Suprapubic skin (tissue), 4 donors: ENCODE measurements around the gene OR6A2. TPM values are rescaled to one million over a fixed set of nuclear protein-coding genes. Genes with fewer than 3 reads are reported as not detected.

Experiments used
- DNase-seq, 2 donors: peaks; one replicate each; pipeline ENCODE4 v3.0.0-alpha.2; 2019; ENCODE audit warnings: low spot score in 2 of 2
- H3K27ac ChIP-seq: fragments of 200-600 bp; sonication (generic); one replicate; pipeline ENCODE4 v1.5.1; 2019
- H3K27me3 ChIP-seq: fragments of 200-600 bp; sonication (generic); one replicate; pipeline ENCODE4 v1.5.1; 2019
- H3K36me3 ChIP-seq: fragments of 200-600 bp; sonication (generic); one replicate; pipeline ENCODE4 v1.5.1; 2019
- H3K4me1 ChIP-seq: fragments of 200-600 bp; sonication (generic); one replicate; pipeline ENCODE4 v1.5.1; 2019
- H3K4me3 ChIP-seq: fragments of 200-600 bp; sonication (generic); one replicate; pipeline ENCODE4 v1.5.1; 2019; ENCODE audit warnings: mild to moderate bottlenecking
- H3K9me3 ChIP-seq: fragments of 200-600 bp; sonication (generic); one replicate; pipeline ENCODE4 v1.5.1; 2019
- CTCF ChIP-seq, 2 donors: fragments of 200-600 bp in 1 of 2; fragments of 450-650 bp in 1 of 2; sonication (generic) in 1 of 2; IDR thresholded peaks; one replicate each; pipeline ENCODE4 v1.5.1; 2016 to 2019; ENCODE audit warnings: antibody characterized with exemption in 2 of 2, mild to moderate bottlenecking in 1 of 2, moderate library complexity in 1 of 2
- EP300 ChIP-seq: sonication (generic); formaldehyde crosslinking; IDR thresholded peaks from one replicate; pipeline ENCODE4 v1.6.1; 2017; ENCODE audit warnings: antibody characterized with exemption
- POLR2A ChIP-seq, 2 donors: fragments of 450-650 bp; IDR thresholded peaks; one replicate each; pipeline ENCODE4 v1.6.1; 2017; ENCODE audit warnings: antibody characterized with exemption in 2 of 2, mild to moderate bottlenecking in 2 of 2, moderate library complexity in 2 of 2
- POLR2AphosphoS5 ChIP-seq, 3 donors: sonication (generic); formaldehyde crosslinking; IDR thresholded peaks; one replicate each; pipeline ENCODE4 v1.6.1; 2017; ENCODE audit warnings: antibody characterized with exemption in 3 of 3
- WGBS: methylation state at CpG from one replicate; pipeline ENCODE4 v1.1.5; 2018; 5-methylcytosine and 5-hydroxymethylcytosine counted together
- total RNA-seq, 4 donors: library from RNA; depleted of rRNA; stranded (reverse); fragments of >200 nt; gene quantifications; one replicate each; pipeline ENCODE4 v1.1.0, GENCODE V29; 2016

The OR6A2 gene
- total RNA-seq, 4 donors from 2014 or later: 0.72 TPM; not detected in 3

GRCh38 chr11:6833356-6833755 is 33.9 kb upstream of the OR6A2 start:
- Histone ChIP-seq H3K36me3 (no peaks in the 10 kb centered on the region), H3K4me3 (no peak overlapping the region), H3K27me3 (no peaks in the 10 kb centered on the region), H3K4me1 (no peaks in the 10 kb centered on the region), H3K27ac (no peak overlapping the region), H3K9me3 (no peaks in the 10 kb centered on the region)
- WGBS: 75% methylated on average over 6 of the region's 6 CpGs
- no peak for DNase-seq
- TF ChIP-seq CTCF (IDR thresholded peaks at IDR 0.05): no peak
- no peak for TF ChIP-seq POLR2A (IDR thresholded peaks at IDR 0.05)
- TF ChIP-seq EP300: no peak
- no peak for TF ChIP-seq POLR2AphosphoS5 (IDR thresholded peaks at IDR 0.05)

- WGBS: 96% methylated on average over 1 of the region's 1 CpG
- TF ChIP-seq EP300: no peak
- no peak for TF ChIP-seq POLR2AphosphoS5 (IDR thresholded peaks at IDR 0.05)
- no peak for TF ChIP-seq CTCF (IDR thresholded peaks at IDR 0.05)
- TF ChIP-seq POLR2A (IDR thresholded peaks at IDR 0.05): no peak
- no peak overlapping the region for H3K27ac ChIP-seq
- H3K4me3 ChIP-seq: no peak overlapping the region
- H3K4me1 ChIP-seq: no peaks in the 10 kb centered on the region
- no peak for DNase-seq
- H3K9me3 ChIP-seq: no peaks in the 10 kb centered on the region
- H3K27me3 ChIP-seq: no peaks in the 10 kb centered on the region
- H3K36me3 ChIP-seq: no peaks in the 10 kb centered on the region
Observed at GRCh38 chr11:6828103-6828502, 28.6 kb upstream of the OR6A2 start.

- Histone ChIP-seq H3K36me3 (no peaks in the 10 kb centered on the region), H3K27me3 (no peaks in the 10 kb centered on the region), H3K9me3 (no peaks in the 10 kb centered on the region), H3K4me1 (no peaks in the 10 kb centered on the region), H3K4me3 (no peak overlapping the region), H3K27ac (no peak overlapping the region)
- no peak for DNase-seq
- no peak for TF ChIP-seq POLR2A (IDR thresholded peaks at IDR 0.05)
- no peak for TF ChIP-seq EP300
- TF ChIP-seq CTCF (IDR thresholded peaks at IDR 0.05): no peak
- TF ChIP-seq POLR2AphosphoS5 (IDR thresholded peaks at IDR 0.05): no peak
- WGBS: 82% methylated on average over 7 of the region's 7 CpGs
Observed at GRCh38 chr11:6825231-6825744, 25.8 kb upstream of the OR6A2 start.

- TF ChIP-seq POLR2A (IDR thresholded peaks at IDR 0.05): no peak
- no peak for TF ChIP-seq EP300
- no peak for TF ChIP-seq CTCF (IDR thresholded peaks at IDR 0.05)
- no peak for TF ChIP-seq POLR2AphosphoS5 (IDR thresholded peaks at IDR 0.05)
- Histone ChIP-seq H3K27me3 (no peaks in the 10 kb centered on the region), H3K4me1 (no peaks in the 10 kb centered on the region), H3K4me3 (no peak overlapping the region), H3K27ac (no peak overlapping the region), H3K36me3 (no peaks in the 10 kb centered on the region), H3K9me3 (no peaks in the 10 kb centered on the region)
- no peak for DNase-seq
- 67% methylated on average over 5 of the region's 5 CpGs for WGBS
Observed at GRCh38 chr11:6824136-6824823, 24.8 kb upstream of the OR6A2 start.

DNA sequence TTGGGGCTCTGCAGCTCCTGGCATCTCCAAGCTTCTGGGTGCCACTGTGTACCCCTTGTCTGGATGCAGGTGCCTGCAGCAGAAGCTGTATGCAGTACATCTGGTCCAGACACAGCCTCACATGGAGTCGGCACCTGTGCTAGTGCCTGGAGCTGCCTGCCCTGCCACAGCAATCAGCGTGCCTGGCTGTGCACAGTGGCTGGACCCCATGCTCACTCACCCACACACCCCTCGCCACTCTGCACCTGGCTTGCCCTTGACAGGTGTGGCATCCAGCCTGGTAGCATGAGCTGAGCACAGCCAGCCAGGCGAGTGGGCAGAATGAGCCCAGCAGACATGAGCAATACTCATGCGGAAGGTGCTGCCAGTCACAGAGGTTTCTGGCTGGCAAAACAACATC is 19.5 kb upstream of the OR6A2 start:
- Histone ChIP-seq H3K27me3 (no peaks in the 10 kb centered on the region), H3K36me3 (no peaks in the 10 kb centered on the region), H3K27ac (no peak overlapping the region), H3K4me1 (no peaks in the 10 kb centered on the region), H3K9me3 (no peaks in the 10 kb centered on the region), H3K4me3 (no peak overlapping the region)
- 96% methylated on average over 5 of the region's 5 CpGs for WGBS
- TF ChIP-seq EP300: no peak
- TF ChIP-seq POLR2A (IDR thresholded peaks at IDR 0.05): no peak
- no peak for TF ChIP-seq POLR2AphosphoS5 (IDR thresholded peaks at IDR 0.05)
- no peak for TF ChIP-seq CTCF (IDR thresholded peaks at IDR 0.05)
- no peak for DNase-seq
